Testis (tissue), 3 donors: ENCODE results near the gene CSRP1. TPM values are rescaled to one million over a fixed set of nuclear protein-coding genes. Genes with fewer than 3 reads are reported as not detected.
"Not testable (repeated sequence)": the region's sequence is repeated elsewhere in the genome, so short reads cannot be mapped to it uniquely, and the experiment has no call there.

Source experiments
- DNase-seq: peaks from one replicate; pipeline ENCODE4 v3.0.0-alpha.2; 2019
- H3K27ac ChIP-seq, 2 donors: fragments of 200-600 bp; sonication (generic); one replicate each; pipeline ENCODE4 v1.5.1; 2019
- H3K27me3 ChIP-seq: fragments of 200-600 bp; sonication (generic); one replicate; pipeline ENCODE4 v1.5.1; 2019
- H3K36me3 ChIP-seq: fragments of 200-600 bp; sonication (generic); one replicate; pipeline ENCODE4 v1.5.1; 2017; ENCODE audit warnings: low read depth; ENCODE audit errors: missing control alignments
- H3K4me1 ChIP-seq: fragments of 200-600 bp; sonication (generic); one replicate; pipeline ENCODE4 v1.5.1; 2019
- H3K4me3 ChIP-seq, 2 donors: fragments of 200-600 bp; sonication (generic); one replicate each; pipeline ENCODE4 v1.5.1; 2017 to 2019
- H3K9me3 ChIP-seq: fragments of 200-600 bp; sonication (generic); one replicate; pipeline ENCODE4 v1.5.1; 2017
- POLR2A ChIP-seq: fragments of 450-650 bp; IDR thresholded peaks from one replicate; pipeline ENCODE4 v1.6.1; 2017; ENCODE audit warnings: antibody characterized with exemption, mild to moderate bottlenecking, moderate library complexity
- WGBS, 2 donors: methylation state at CpG; one replicate each; pipeline ENCODE4 v1.1.5; 2018; 5-methylcytosine and 5-hydroxymethylcytosine counted together
- intact Hi-C: fragments of 100-400 bp; cut with DNase I; formaldehyde crosslinking; loops from one replicate; pipeline ENCODE4 v1.15.1; 2023; ENCODE audit warnings: low total_unique reads
- polyA plus RNA-seq: library from polyadenylated mRNA; stranded (reverse); fragments of 350-450 nt; fragmentation: Illumina TruSeq; extraction: RNeasy Lipid Tissue Mini Kit (QIAGEN cat#74804); gene quantifications from one replicate; pipeline ENCODE4 v1.2.3, GENCODE V29; 2014; ENCODE audit warnings: low read depth, low replicate concordance; ENCODE audit not compliant: insufficient read depth
- total RNA-seq, 2 donors: library from RNA; depleted of rRNA; stranded (reverse); fragments of >200 nt; gene quantifications; one replicate each; pipeline ENCODE4 v1.2.3, GENCODE V29; 2016
- TF ChIP-seq, protein P1 (sequence below), 3 experiments: fragments of 450-650 bp in 2 of 3; fragments of 200-600 bp in 1 of 3; sonication (generic) in 1 of 3; IDR thresholded peaks; one replicate each; pipeline ENCODE4 v1.5.1; 2016 to 2019; ENCODE audit warnings: antibody characterized with exemption in 3 of 3, mild to moderate bottlenecking in 2 of 3, moderate library complexity in 1 of 3

Gene CSRP1
- total and polyA plus RNA-seq, 3 donors from 2014 or later: 103 to 217 (median 123) TPM

DNA sequence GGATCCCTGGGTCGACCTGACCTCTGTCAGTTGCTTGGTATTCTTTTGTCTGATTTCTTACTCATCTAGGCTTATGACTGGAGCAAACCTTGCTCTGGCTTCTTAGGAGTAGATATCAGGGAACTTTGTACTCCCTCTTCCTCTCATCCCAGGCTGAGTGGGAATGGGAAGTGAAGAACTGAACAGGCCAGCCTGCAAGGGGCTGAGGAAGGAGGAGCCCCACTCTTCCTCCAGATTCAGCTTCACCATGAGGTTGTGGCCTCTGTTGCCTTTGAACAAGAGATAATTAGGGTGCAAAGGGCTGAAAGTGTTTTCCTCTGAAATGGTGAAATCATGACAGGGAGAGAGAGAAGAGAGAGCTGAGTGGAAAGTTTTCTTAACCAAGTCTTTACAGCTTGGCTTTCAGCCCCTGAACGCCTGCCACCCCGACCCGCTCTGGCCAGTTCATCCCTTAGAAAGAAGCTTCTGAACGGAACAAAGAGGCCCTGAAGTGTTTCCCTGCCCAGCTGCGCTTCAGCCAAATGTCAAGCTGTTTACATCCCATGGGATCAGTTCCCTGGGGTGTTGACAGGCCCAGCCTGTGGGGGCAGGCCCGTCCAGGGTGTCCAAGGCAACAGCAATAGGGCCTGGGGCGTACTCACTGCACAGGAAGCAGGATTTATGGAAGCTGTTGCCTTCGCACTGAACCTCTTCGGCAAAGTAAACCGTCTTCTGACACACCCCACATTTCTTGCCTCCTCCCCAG lies 11.2 kb downstream of the CSRP1 start:
- TF ChIP-seq, protein P1, sequence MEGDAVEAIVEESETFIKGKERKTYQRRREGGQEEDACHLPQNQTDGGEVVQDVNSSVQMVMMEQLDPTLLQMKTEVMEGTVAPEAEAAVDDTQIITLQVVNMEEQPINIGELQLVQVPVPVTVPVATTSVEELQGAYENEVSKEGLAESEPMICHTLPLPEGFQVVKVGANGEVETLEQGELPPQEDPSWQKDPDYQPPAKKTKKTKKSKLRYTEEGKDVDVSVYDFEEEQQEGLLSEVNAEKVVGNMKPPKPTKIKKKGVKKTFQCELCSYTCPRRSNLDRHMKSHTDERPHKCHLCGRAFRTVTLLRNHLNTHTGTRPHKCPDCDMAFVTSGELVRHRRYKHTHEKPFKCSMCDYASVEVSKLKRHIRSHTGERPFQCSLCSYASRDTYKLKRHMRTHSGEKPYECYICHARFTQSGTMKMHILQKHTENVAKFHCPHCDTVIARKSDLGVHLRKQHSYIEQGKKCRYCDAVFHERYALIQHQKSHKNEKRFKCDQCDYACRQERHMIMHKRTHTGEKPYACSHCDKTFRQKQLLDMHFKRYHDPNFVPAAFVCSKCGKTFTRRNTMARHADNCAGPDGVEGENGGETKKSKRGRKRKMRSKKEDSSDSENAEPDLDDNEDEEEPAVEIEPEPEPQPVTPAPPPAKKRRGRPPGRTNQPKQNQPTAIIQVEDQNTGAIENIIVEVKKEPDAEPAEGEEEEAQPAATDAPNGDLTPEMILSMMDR (IDR thresholded peaks at IDR 0.05): no peak
- TF ChIP-seq POLR2A: no peak
- Histone ChIP-seq H3K9me3 (no peaks in the 10 kb centered on the region), H3K4me3 (no peak overlapping the region), H3K27ac (peak overlapping the region; percentile 60 to 79), H3K36me3 (no peaks in the 10 kb centered on the region), H3K4me1 (peaks cover 48% of the 10 kb centered on the region), H3K27me3 (no peaks in the 10 kb centered on the region)
- 38 to 40% methylated on average over 11 of the region's 11 CpGs for WGBS, 2 donors
- peak; percentile 70 for DNase-seq
- intact Hi-C loops: no loop called here

DNA sequence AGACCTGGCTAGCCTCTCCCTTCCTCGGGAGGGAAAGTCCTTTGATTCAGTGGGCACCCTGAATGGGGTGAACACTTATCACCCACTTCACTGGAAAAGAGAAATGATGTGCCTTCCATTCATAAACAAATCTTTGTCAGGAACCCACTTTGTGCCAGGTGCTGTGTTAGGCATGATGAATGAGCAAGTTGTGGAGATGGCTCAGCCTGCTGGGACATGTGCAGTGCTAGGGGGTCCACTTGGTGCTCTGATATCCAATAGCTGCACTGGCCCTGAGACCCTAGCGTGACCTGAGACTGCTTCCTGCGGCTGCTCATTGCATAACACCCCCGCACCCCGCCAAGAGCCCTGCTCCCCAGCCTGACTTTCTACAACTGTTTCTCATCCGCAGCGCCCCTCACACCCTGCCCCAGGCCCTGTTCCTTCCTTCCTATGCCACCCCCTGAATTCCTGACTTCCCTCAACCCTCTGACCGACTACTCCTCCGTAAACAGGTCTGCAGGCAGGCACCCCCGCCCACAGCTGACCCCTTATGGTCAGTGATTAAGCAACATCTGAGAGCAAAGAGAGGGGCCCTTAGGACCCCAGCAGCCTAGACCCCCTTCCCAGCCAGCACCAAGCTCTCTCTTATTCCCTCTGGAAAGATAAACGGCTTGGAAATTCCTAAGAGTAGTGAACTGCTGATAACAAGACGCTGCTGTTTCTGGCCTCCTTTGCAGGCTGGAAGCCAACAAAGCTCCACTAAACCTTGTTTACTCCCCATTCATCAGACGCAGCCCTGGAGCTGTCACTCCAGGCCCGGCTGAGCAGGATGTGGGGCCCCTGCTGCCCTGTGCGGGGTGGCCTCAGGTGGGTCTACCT lies 12.9 kb downstream of the CSRP1 start:
- no peak for TF ChIP-seq POLR2A
- TF ChIP-seq, protein P1 (IDR thresholded peaks at IDR 0.05): no peak
- H3K4me1 ChIP-seq: peaks cover 43% of the 10 kb centered on the region

DNA sequence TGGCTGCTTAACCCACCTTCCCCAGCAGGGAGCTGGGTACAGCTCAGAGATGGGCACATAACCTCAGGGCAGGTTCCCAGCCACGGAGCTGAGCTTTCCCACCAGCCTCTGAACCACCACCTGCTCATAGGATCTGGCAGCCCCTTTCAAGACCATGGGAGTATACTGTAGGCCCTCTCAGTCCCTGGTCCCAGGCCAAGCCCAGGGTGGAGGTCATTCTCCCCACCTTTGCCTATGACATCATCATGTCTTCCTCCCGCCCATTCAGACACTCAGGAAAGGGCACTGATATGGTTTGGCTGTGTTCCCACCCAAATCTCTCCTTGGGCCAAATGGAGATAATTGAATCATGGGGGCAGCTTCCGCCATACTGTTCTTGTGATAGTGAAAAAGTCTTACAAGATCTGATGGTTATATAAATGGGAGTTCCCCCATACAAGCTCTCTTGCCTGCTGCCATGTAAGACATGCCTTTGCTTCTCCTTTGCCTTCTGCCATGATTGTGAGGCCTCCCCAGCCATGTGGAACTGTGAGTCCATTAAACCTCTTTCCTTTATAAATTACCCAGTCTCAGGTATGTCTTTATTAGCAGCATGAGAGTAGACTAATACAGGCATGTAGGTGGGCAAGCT lies 13.8 kb downstream of the CSRP1 start:
- intact Hi-C loops, H3K4me3 ChIP-seq, H3K27me3 ChIP-seq, DNase-seq, H3K9me3 ChIP-seq, H3K36me3 ChIP-seq: not testable (repeated sequence)
- 88 to 89% methylated on average over 2 to 3 of the region's 3 CpGs for WGBS, 2 donors
- H3K27ac ChIP-seq: peak overlapping the region in 1 of 2 donors; percentile 70
- H3K4me1 ChIP-seq: peaks cover 43% of the 10 kb centered on the region

More for the DNA sequence above, 12.9 kb downstream of the CSRP1 start:
- Histone ChIP-seq H3K9me3 (no peaks in the 10 kb centered on the region), H3K36me3 (no peaks in the 10 kb centered on the region), H3K4me3 (no peak overlapping the region), H3K27ac (peak overlapping the region in 1 of 2 donors; percentile 44), H3K27me3 (no peaks in the 10 kb centered on the region)
- 39 to 44% methylated on average over 15 of the region's 15 CpGs for WGBS, 2 donors
- peak; percentile 80 for DNase-seq
- intact Hi-C loops: no loop called here

DNA sequence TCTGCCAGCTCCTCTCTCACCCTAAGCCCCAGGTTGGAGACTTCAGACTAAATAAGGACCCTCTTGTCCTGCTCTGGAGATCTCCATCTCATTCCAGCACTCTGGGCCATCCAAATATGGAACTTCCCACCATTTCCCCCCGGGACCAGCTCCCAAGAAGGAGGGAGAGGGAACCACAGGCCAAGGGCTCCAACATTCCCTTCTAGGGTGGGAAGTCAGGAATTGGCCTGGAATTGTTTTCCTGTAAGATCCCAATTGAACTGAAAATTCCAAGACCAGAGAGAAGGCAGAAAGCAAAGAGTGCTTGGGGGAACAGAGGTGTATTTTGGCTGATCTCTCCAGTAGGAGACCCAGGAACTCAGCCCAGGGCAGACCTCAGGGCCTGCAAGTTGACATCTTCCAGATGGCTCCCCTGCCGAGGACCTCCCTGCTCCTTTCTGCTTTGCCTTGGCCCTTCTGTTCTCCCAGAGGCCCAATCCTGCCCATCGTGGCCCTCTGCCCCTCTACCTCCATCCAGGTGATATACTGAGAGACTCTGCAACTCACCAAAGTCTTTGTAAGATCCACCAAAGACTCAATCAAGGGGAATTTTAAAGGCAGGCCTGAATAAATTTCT lies 14.9 kb downstream of the CSRP1 start:
- Histone ChIP-seq H3K27me3 (no peaks in the 10 kb centered on the region), H3K4me1 (peaks cover 43% of the 10 kb centered on the region), H3K27ac (peak overlapping the region; percentile 10 to 70), H3K4me3 (no peak overlapping the region), H3K9me3 (no peaks in the 10 kb centered on the region), H3K36me3 (no peaks in the 10 kb centered on the region)
- TF ChIP-seq, protein P1 (IDR thresholded peaks at IDR 0.05): no peak
- no peak for TF ChIP-seq POLR2A
- no peak for DNase-seq
- intact Hi-C loops: no loop called here
- 63 to 66% methylated on average over 3 of the region's 3 CpGs for WGBS, 2 donors
